NCI-H526 treated with DMSO at 0.1 percent for 48 hours (cell line): Measurements from ENCODE around the gene SRSF2.
"Not testable (repeated sequence)": the region's sequence is repeated elsewhere in the genome, so short reads cannot be mapped to it uniquely, and the experiment has no call there.

Experiments
- DNase-seq: peaks from one replicate; lab custom pipeline; 2025; lab: John Stamatoyannopoulos, UW

The SRSF2 gene

DNA sequence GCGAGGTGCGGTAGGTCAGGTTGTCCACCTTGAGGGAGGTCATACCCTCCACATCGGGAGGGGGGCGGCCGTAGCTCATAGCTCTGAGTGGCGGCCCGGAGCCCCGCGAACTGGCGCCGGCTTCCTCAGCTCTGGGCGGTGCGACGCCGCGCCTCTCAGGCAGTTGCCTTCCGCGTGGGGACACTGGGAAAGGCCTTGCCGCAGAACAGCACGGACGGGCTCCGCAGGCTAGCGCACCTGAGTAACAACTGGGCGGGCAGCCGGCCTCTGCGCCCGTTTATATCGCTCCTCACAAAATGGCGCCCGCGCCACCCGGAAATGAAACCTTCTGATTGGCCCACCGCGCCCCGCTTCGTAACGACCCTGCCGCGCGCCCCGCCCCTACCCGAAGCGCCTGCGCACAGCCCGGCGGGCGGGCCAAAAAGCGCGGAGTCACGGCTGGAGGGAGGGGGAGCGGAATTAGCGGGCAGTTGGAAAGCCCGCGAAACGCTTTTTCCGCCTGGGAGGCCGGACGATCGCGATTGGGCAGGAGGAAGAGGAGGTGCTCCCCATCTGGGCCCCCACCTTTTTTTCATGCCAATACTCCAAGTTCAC, at the start of gene SRSF2:
TSS of gene SRSF2 (minus strand) at position 250 of the 594 bp plus-strand sequence. CDS start at position 79, 171 bp downstream.
- DNase-seq, result peak; percentile 97

- no peak for DNase-seq
These were observed 47.8 kb upstream of the SRSF2 start for GRCh38 chr17:76784926-76785325.

DNA sequence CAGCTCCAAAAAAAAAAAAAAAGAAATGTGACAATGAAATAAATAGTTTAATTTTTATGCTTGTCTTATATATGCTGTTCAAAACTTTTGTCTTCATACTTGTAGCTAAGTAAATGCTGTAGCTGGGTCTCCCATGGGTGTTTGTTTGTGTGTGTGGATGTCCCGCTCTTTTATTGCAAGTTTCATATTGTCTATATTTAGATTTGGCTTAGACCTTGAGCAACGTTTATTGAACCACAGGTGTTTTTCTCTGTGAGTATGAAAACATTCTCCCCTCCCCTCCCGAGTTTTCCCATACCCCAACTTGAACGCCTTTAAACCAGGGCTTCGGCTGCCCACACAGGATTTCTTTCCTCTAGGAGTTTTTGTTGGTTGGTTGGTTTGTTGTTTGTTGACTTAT, 46.0 kb upstream of the SRSF2 start:
- no peak for DNase-seq

DNA sequence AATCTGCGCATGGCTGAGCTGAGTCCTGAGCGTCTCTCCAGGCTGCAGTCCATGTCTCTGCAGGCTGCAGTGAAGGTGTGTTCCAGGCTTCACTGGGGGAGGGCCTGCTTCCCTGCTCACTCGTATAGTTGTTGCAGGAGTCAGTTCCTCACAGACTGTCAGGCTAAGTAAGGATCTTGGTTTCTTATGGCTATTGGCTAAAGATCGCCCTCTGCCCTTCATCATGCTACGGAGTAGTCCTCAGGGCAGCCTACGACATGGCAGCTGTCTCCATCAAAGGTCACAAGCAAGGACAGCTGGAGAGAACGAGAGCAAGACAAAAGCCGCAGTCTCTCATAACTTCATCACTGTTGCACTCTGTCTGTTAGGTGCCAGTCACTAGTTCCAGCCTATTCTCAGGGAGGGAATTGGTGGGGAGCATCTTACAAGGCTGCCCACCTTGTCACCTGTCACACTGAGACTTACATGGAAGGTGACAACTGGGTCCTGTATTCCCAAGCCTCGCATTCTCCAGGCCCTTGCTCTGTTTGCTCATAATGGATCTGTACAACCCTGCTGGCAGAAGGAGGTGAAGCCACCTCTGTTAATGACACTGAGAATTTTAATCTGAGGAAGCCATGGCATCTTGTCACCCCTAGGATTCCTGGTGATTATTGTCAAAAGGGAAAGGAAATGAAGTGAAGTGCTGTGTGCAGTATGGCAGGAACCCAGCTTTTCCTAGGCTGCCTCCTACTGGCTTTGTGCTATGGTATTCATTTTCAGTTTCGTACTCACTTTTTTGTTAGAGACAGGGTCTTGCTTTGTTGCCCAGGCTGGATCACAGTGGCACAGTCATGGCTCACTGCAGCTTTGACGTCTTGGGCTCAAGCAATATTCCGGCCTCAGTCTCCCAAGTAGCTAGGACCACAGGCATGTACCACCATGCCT, 44.2 kb upstream of the SRSF2 start:
- no peak for DNase-seq

DNA sequence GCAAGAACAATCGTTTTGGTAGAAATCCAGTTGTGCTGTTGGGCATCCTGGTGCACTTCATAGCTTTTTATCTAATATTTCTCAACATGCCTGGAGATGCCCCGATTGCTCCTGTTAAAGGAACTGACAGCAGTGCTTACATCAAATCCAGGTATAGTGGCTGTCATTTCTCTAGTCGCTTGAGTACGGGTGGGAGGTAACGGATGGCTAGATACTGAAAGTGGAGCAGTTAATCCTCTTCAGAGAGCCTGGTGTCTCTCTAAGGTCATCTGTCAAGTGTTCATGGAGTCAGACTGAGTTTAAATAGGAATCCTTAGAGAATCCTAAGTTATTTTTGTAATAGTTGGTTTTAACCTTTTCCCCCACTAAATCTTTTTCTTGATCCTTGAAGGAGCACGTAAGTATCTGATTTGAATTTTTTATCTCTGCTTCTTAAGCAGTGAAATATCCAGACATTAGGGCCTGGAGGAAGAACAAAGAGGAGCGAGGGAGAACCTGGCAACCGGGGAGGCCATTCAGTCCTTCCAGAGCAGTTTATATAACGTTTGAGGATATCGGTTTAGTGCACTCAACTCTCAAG, 38.0 kb upstream of the SRSF2 start:
- no peak for DNase-seq

GRCh38 chr17:76772842-76773525, 35.9 kb upstream of the SRSF2 start:
- no peak for DNase-seq

DNA sequence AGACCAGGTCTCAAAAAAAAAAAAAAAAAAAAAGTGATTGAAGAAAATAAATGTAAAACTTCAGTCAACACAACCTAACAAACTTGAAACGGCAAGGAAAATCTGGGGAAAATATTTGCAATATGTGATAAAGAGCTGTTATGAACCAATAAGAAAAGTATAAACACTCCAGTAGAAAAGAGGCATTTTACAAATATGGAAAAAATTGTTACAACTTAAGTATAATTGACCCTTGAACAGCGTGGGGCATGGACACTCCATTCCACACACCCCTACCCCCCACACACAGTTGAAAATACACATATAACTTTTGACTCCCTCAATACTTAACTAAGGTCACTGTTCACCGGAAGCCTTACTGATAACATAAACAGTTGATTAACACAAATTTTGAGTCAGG, 21.4 kb upstream of the SRSF2 start:
- DNase-seq, result no peak

- DNase-seq, result no peak
These were observed 20.1 kb upstream of the SRSF2 start for GRCh38 chr17:76757256-76757655.

DNA sequence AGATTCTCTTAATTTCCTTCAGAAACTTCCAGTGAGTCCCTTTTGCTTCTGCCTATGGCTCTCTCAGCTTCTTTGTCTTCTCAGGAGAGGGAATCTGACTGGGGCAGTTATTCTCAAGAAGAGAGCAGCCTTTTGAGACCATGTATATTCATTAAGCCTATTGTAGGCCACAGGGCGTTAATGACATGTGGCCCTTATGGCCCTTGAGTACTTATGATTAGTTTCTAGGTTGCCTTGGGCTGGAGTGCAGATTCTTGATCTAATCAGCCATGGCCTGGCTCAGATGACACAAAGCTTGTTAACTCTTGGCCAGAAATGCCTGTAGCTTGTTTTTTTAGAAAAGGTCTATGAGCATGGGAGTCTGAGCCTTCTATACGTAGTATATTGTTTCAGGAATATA, 18.2 kb upstream of the SRSF2 start:
- no peak for DNase-seq

DNA sequence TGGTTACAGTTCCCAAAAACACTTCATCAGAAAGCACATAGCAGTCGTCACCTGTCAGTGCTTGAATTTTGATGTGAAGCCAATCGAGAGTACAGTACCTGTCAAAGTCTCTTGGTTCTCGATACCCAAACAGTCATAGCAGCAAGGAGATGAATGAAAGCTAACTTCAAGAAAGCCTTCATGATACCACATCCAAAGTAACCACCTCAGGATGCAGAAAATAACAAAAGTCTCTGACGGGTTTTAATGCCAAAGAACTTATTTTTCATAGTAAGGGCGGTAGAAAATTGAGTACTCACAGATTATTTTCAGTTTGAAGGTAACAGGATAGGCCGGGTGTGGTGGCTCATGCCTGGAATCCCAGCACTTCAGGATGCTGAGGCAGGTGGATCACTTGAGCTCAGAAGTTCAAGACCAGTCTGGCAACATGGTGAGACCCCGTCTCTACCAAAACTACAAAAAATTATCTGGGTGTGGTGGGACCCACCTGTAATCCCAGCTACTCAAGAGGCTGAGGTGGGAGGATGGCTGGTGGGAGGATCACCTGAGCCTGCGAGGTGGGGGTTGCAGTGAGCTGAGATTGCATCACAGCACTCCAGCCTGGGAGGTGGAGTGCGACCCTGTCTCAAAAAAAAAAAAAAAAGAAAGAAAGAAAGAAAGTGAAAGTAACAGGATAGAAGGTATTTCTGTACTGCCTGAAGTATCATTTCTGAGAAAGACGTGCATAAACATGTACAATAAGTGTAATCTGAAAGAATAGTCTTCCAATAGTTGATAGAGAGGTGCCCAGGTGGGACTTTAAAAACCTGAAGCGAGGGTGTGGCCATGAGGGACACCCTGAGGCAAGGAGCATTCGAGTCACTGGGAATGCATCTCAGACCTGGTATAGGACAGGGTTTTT, 16.2 kb upstream of the SRSF2 start:
- DNase-seq, result no peak

DNA sequence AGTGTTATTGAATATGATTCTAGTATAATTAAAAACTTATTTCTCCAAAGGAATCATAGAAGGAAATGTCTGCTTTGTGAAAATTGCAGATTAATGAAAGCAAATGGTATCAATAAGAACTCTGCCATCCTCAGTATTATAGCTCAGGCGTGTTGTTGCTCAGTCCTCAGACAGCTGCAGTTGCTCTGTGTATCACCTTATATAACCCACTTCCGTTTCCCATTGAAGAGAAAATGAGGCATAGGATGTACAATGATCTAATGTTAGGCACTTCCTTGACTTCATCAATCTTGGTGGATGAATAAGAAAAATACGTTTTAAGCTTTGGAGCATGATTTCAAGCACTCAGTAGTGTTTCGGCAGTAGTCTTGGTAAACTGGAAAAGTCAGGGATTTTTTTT, 14.9 kb upstream of the SRSF2 start:
- no peak for DNase-seq

DNA sequence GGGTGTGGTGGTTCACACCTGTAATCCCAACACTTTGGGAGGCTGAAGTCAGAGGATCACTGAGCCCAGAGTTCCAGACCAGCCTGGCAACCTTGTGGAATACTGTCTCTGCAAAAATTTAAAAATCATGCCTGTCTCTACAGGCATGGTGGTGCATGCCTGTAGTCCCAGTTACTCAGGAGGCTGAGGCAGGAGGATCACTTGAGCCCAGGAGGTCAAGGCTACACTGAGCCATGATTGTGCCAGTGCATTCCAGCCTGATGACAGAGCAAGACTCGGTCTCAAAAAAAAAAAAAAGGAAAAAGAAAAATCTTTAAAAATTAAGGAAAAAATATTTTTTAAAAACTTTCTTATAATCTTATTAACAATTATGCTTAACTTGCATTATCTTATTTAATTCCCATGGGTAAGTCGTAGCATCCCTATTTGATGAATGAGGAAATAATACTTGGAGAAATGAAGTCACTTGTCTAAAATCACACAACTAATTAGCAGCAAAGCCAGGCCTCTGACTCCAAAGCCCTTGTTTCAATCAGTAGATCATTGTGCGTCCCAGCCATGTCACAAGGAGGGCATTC, 14.4 kb upstream of the SRSF2 start:
- no peak for DNase-seq

DNA sequence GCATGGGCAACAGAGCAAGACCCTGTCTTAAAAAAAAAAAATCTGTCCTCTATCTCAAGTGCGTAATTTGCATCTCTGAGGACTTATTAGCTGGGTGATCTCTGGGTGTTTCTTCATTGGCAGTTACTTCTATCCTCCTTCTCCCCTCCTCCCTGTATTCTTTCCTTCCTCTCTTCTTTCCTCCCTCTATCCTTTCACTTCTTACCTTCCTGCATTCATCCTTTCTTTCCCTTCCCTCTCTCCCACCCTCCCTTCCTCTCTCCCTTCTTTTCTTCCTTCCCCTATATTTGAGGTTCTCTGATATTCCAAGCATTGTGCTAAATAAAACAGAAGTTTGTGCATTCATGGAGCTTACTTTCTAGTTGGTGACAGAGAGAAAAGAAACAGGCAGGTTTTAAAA, 11.5 kb upstream of the SRSF2 start:
- DNase-seq, result no peak

DNA sequence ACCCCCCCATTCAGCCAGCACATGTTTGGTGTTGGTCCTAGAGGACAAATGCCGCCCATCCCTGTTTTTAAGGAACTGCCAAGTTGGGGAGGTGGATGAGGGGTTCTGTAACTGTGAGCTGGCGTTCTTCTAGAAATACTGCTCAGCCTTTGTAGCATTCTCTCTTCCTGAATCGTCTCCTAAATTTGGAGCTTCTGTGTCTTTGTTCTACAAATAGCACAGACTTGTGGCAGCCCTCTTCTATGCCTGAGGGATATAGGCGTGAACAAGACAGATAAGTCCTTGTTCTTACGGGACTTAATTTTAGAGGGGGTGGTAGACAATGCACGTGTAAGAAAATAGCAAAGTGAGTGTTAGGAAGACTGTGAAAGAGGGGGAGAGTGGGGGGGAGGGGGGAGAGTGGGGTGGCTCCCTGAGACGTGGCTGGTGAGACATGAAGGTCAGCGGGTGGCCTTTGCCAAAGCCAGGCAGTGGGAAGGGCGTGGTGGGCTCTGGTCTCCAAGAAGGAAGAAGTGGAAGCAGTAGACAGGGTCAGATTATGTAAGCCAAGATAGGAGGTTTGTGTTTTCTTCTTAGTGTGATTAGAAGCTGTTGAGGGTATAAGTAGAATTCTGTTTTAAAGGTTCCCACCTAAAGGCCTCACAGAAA, 10.7 kb upstream of the SRSF2 start:
- DNase-seq, result no peak

DNA sequence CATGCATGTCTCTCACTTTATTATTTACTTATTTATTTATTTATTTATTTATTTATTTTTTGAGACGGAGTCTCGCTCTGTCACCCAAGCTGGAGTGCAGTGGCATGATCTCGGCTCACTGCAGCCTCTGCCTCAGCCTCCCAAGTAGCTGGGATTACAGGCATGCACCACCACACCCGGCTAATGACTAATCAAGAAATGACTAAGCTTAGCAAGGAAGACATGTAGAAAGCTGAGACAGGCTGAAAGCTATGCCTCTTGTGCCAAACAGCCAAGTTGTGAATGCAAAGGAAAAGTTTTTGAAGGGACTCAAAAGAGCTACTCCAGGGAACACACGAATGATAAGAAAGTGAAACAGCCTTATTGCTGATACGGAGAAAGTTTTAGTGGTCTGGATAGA, 8.7 kb upstream of the SRSF2 start:
- DNase-seq, result not testable (repeated sequence)

- no peak for DNase-seq
These were observed 7.6 kb upstream of the SRSF2 start for GRCh38 chr17:76744747-76745146.

GRCh38 chr17:76742958-76743357, 5.8 kb upstream of the SRSF2 start:
- DNase-seq, result no peak

- DNase-seq, result no peak
These were observed 3.4 kb upstream of the SRSF2 start for GRCh38 chr17:76740329-76741118.

- DNase-seq, result not testable (repeated sequence)
These were observed 2.5 kb upstream of the SRSF2 start for GRCh38 chr17:76739568-76740115.

DNA sequence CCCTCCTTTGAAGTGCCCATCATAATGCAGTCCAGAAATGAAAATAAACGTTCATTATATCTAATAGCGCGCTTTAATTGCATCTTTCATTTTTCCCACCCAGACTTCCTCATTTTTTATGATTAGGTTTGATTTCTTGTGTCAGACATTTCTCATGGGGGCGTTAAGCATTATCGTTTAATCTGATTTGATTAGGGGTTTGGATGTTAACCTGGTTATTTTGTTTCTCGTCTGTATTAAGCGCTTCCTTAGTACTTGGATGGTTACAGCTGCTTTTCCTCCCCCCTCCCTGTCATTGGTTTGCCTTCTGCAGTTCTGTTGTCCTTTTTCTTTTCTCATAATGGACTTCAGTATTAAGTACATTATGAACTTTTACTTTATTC, 1.3 kb upstream of the SRSF2 start:
- DNase-seq, result no peak
